ENCODE measurements around the gene ACER1. TPM values are rescaled to one million over a fixed set of nuclear protein-coding genes. Genes with fewer than 3 reads are reported as not detected.

ACER1 gene
- total RNA-seq, 1 donor from 2014 or later = not detected

DNA sequence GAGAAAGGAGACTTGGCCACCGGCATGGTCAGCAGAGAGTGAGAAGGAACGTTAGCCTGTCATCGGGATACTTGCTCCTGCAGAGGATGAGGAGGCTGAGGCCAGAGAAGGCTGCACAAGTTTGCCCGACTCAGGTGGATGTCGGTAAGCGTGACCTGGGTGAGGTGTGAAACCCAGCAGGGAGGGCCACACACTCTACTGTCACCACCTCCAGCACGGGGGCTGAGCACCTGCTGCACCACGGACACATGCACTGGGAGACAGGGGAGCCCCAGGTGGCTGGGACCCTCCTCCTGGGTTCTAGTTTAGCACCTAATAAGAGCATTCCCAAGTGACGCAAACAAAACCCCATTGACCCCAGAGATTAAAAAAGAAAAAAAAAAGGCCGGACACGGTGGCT is 70.9 kb downstream of the ACER1 start:
- Mint-ChIP-seq H3K27ac (no peak overlapping the region), H3K9me3 (no peaks in the 10 kb centered on the region), H3K36me3 (peaks cover 26% of the 10 kb centered on the region), H3K4me3 (no peak overlapping the region), H3K4me1 (peaks cover 6% of the 10 kb centered on the region), H3K27me3 (ENCODE audit: low read depth) (no peaks in the 10 kb centered on the region)
- no peak for DNase-seq (ENCODE audit: low spot score in 2 of 2, unreplicated experiment in 2 of 2)
- TF ChIP-seq, protein P1, sequence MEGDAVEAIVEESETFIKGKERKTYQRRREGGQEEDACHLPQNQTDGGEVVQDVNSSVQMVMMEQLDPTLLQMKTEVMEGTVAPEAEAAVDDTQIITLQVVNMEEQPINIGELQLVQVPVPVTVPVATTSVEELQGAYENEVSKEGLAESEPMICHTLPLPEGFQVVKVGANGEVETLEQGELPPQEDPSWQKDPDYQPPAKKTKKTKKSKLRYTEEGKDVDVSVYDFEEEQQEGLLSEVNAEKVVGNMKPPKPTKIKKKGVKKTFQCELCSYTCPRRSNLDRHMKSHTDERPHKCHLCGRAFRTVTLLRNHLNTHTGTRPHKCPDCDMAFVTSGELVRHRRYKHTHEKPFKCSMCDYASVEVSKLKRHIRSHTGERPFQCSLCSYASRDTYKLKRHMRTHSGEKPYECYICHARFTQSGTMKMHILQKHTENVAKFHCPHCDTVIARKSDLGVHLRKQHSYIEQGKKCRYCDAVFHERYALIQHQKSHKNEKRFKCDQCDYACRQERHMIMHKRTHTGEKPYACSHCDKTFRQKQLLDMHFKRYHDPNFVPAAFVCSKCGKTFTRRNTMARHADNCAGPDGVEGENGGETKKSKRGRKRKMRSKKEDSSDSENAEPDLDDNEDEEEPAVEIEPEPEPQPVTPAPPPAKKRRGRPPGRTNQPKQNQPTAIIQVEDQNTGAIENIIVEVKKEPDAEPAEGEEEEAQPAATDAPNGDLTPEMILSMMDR (IDR thresholded peaks at IDR 0.05; ENCODE audit: unreplicated experiment) = no peak

DNA sequence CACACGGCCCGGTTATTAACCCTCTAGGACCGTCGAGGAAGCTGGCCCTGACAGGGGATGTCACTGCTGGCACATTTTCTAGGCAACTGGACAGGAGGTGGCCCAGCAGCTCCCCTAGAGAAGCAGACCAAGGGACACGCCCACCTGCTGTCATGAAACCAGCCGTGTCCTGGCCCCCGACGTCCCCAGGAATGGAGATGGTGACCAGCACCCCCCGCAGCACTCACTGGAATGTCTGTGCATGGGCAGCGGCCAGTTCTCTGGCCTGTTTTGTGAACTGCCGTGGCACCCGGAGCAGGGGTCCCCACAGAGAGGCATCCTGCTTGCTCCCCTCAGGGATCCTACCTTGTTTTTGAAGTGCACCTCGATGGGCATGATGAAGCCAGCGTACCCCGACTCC is 71.5 kb downstream of the ACER1 start:
- Mint-ChIP-seq H3K36me3 (peaks cover 29% of the 10 kb centered on the region), H3K4me3 (no peak overlapping the region), H3K27me3 (ENCODE audit: low read depth) (no peaks in the 10 kb centered on the region), H3K27ac (peak overlapping the region; percentile 25), H3K9me3 (no peaks in the 10 kb centered on the region), H3K4me1 (peaks cover 6% of the 10 kb centered on the region)
- TF ChIP-seq, protein P1 (IDR thresholded peaks at IDR 0.05; ENCODE audit: unreplicated experiment) = no peak
- DNase-seq (ENCODE audit: low spot score in 2 of 2, unreplicated experiment in 2 of 2) = no peak

DNA sequence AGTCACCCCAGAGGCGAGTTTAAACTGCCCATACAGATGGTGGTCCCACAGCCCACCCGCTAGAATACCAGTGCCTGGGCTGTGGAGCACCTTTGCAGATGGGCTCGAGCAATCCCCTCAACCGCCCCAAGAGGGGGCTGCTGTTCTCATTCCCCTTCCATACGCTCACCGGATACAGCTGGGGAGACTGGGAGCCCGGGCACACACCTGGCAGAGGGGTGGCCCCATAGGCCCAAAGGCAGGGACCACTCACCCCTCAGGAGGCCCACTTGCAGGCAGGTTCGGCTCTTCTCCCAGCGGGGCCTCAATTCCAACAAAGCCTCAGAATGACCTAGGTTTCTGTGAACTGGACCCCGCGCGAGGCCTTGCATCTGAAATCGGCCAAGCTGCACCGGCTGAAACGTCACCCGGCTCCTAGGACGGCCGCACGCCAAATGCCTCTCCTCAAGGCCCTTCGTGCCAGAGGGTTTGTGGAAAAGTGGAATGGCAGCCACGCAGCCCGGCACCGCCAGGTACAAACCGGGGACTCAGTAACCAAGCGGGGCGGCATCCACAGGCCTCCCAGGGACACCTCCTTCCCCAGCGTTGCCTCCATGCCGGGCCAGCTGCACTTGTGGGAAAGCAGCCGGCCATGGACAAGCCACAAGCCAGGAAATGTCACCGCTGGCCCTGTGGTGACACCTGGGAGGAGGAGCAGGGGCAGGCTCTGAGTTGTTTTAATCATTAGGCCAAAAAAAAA is 72.3 kb downstream of the ACER1 start:
- Mint-ChIP-seq H3K27ac (peak overlapping the region; percentile 25), H3K4me1 (peaks cover 6% of the 10 kb centered on the region), H3K36me3 (peaks cover 32% of the 10 kb centered on the region), H3K9me3 (no peaks in the 10 kb centered on the region), H3K4me3 (no peak overlapping the region), H3K27me3 (ENCODE audit: low read depth) (no peaks in the 10 kb centered on the region)
- peak in 1 of 2 experiments; percentile 53 for DNase-seq (ENCODE audit: low spot score in 2 of 2, unreplicated experiment in 2 of 2)
- TF ChIP-seq, protein P1 (IDR thresholded peaks at IDR 0.05; ENCODE audit: unreplicated experiment) = peak; percentile 36

DNA sequence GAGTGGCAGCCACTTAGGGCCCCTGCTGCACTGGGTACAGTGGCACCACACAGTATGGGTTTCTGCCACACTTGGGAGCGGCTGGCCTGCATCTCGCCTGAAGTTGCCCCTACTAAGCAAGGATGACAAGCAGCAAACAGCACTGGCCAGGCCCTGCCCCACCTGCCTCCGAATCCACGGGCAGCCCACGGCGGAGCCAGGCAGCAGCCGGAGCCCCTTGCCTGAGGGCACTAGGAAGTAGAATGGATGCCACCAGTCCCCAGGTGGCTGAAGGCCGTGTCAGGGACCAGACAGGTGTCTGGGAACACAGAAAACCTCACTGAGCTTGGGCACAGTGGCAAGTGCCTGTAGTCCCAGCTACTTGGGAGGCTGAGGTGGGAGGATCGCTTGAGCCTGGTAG is 73.0 kb downstream of the ACER1 start:
- no peak for DNase-seq (ENCODE audit: low spot score in 2 of 2, unreplicated experiment in 2 of 2)
- peaks cover 6% of the 10 kb centered on the region for H3K4me1 Mint-ChIP-seq
- no peaks in the 10 kb centered on the region for H3K9me3 Mint-ChIP-seq
- TF ChIP-seq, protein P1 (IDR thresholded peaks at IDR 0.05; ENCODE audit: unreplicated experiment) = no peak
- H3K27me3 Mint-ChIP-seq (ENCODE audit: low read depth) = no peaks in the 10 kb centered on the region
- H3K27ac Mint-ChIP-seq = no peak overlapping the region
- H3K4me3 Mint-ChIP-seq = no peak overlapping the region
- peaks cover 32% of the 10 kb centered on the region for H3K36me3 Mint-ChIP-seq

DNA sequence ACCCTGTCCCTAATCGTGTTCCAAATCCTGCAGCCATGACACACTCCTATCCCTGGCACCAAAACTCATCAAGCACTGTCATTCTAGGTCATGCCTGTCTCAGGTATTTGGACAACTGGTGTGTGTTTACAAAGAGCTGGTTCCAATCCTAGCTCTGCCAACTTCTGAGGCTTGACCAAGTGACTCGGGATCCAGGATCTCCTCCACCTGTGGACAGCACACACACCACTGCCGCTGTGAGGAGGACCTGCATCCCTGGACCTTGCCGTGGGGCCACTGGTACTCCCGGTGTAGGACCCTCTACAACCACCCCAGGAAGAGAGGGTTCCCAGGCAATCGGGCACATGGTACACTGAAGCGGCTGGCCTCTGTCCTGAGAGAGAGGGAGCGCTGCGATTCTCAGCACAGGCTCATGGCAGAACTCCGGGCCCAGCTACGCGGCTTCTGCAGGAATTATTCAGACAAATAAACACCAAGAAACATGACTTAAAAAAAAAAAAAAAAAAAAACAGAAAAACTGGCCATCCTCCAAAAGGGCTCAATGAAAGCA is 74.0 kb downstream of the ACER1 start:
- Mint-ChIP-seq H3K4me3 (no peak overlapping the region), H3K4me1 (peaks cover 6% of the 10 kb centered on the region), H3K9me3 (no peaks in the 10 kb centered on the region), H3K36me3 (peaks cover 32% of the 10 kb centered on the region), H3K27ac (no peak overlapping the region), H3K27me3 (ENCODE audit: low read depth) (no peaks in the 10 kb centered on the region)
- DNase-seq (ENCODE audit: low spot score in 2 of 2, unreplicated experiment in 2 of 2) = no peak
- TF ChIP-seq, protein P1 (IDR thresholded peaks at IDR 0.05; ENCODE audit: unreplicated experiment) = no peak

Data from mesothelial cell of epicardium (in vitro differentiated cells).